ENCODE data around the gene YKT6.

Gene YKT6

DNA sequence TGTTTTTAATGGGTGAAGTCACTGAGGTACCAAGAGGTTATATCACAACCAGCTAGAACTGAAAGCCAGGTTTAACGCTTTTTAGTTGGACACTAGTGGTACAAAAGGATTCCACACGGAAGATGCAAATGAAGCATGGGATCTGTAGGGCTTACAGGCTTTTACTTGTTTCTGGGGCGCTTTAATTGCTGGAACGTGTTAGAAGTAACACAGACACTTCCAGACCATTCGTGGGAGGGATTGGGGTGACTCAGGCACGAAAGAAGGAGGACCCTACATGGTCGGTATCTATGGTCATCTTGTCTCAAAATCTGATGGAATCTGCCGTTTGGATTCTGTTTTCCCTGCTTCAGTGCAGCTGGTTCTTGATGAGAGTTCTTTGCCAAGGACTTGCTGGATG lies 1.0 kb downstream of the YKT6 start:
- peak overlapping the region; percentile 80 for H3K9ac ChIP-seq (ENCODE audit: low read depth, low read length)
- no peak for TF ChIP-seq EZH2 (IDR thresholded peaks at IDR 0.05; ENCODE audit: borderline replicate concordance, low read depth, low read length, severe bottlenecking)
- TF ChIP-seq, protein P1, sequence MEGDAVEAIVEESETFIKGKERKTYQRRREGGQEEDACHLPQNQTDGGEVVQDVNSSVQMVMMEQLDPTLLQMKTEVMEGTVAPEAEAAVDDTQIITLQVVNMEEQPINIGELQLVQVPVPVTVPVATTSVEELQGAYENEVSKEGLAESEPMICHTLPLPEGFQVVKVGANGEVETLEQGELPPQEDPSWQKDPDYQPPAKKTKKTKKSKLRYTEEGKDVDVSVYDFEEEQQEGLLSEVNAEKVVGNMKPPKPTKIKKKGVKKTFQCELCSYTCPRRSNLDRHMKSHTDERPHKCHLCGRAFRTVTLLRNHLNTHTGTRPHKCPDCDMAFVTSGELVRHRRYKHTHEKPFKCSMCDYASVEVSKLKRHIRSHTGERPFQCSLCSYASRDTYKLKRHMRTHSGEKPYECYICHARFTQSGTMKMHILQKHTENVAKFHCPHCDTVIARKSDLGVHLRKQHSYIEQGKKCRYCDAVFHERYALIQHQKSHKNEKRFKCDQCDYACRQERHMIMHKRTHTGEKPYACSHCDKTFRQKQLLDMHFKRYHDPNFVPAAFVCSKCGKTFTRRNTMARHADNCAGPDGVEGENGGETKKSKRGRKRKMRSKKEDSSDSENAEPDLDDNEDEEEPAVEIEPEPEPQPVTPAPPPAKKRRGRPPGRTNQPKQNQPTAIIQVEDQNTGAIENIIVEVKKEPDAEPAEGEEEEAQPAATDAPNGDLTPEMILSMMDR (IDR thresholded peaks at IDR 0.05; ENCODE audit: borderline replicate concordance, extremely low read depth, low read length, poor library complexity, severe bottlenecking) = no peak
- peak overlapping the region; percentile 50; the same call in 1 of the 2 replicates for H3K27ac ChIP-seq (ENCODE audit: low read length)
- H3K9me3 ChIP-seq (ENCODE audit: insufficient read depth, low read length, severe bottlenecking) = no peaks in the 10 kb centered on the region
- H2AFZ ChIP-seq (ENCODE audit: low read depth, low read length) = no peak overlapping the region
- ATAC-seq (ENCODE audit: insufficient read depth, low read depth) (no peak), DNase-seq (no peak)
- peaks cover 18% of the 10 kb centered on the region; the same call in 1 of the 2 replicates for H4K20me1 ChIP-seq (ENCODE audit: insufficient read depth, low read length)
- peaks cover 43% of the 10 kb centered on the region for H3K79me2 ChIP-seq (ENCODE audit: insufficient read depth, low read length)
- peak overlapping the region; percentile 98 for H3K4me2 ChIP-seq (ENCODE audit: insufficient read depth, low read length)
- no peaks in the 10 kb centered on the region for H3K27me3 ChIP-seq (ENCODE audit: insufficient read depth, low read length, poor library complexity)
- peaks cover 19% of the 10 kb centered on the region for H3K4me1 ChIP-seq (ENCODE audit: insufficient read depth, low read length)
- H3K36me3 ChIP-seq (ENCODE audit: insufficient read depth, low read length) = peaks cover 40% of the 10 kb centered on the region
- H3K4me3 ChIP-seq (ENCODE audit: low read depth in 1 of 2, low read length in 2 of 2) = peak overlapping the region; percentile 98 to 99

GRCh38 chr7:44206008-44206407 lies 5.2 kb downstream of the YKT6 start:
- Histone ChIP-seq H3K27ac (ENCODE audit: low read length) (no peak overlapping the region), H3K9me3 (ENCODE audit: insufficient read depth, low read length, severe bottlenecking) (no peaks in the 10 kb centered on the region), H3K4me1 (ENCODE audit: insufficient read depth, low read length) (peaks cover 19% of the 10 kb centered on the region), H2AFZ (ENCODE audit: low read depth, low read length) (no peak overlapping the region), H3K4me3 (ENCODE audit: low read depth in 1 of 2, low read length in 2 of 2) (no peak overlapping the region), H3K36me3 (ENCODE audit: insufficient read depth, low read length) (peaks cover 80% of the 10 kb centered on the region), H4K20me1 (ENCODE audit: insufficient read depth, low read length) (peaks cover 18% of the 10 kb centered on the region; the same call in 1 of the 2 replicates), H3K4me2 (ENCODE audit: insufficient read depth, low read length) (no peak overlapping the region), H3K79me2 (ENCODE audit: insufficient read depth, low read length) (peaks cover 40% of the 10 kb centered on the region), H3K9ac (ENCODE audit: low read depth, low read length) (no peak overlapping the region), H3K27me3 (ENCODE audit: insufficient read depth, low read length, poor library complexity) (no peaks in the 10 kb centered on the region)
- no peak for DNase-seq
- no peak for ATAC-seq (ENCODE audit: insufficient read depth, low read depth)
- no peak for TF ChIP-seq EZH2 (IDR thresholded peaks at IDR 0.05; ENCODE audit: borderline replicate concordance, low read depth, low read length, severe bottlenecking)
- TF ChIP-seq, protein P1 (IDR thresholded peaks at IDR 0.05; ENCODE audit: borderline replicate concordance, extremely low read depth, low read length, poor library complexity, severe bottlenecking) = no peak

GRCh38 chr7:44208085-44208484 lies 7.3 kb downstream of the YKT6 start:
- H3K36me3 ChIP-seq (ENCODE audit: insufficient read depth, low read length) = peaks cover 97% of the 10 kb centered on the region
- H2AFZ ChIP-seq (ENCODE audit: low read depth, low read length) = no peak overlapping the region
- H3K4me2 ChIP-seq (ENCODE audit: insufficient read depth, low read length) = no peak overlapping the region
- TF ChIP-seq, protein P1 (IDR thresholded peaks at IDR 0.05; ENCODE audit: borderline replicate concordance, extremely low read depth, low read length, poor library complexity, severe bottlenecking) = no peak
- no peak for TF ChIP-seq EZH2 (IDR thresholded peaks at IDR 0.05; ENCODE audit: borderline replicate concordance, low read depth, low read length, severe bottlenecking)
- H3K9me3 ChIP-seq (ENCODE audit: insufficient read depth, low read length, severe bottlenecking) = no peaks in the 10 kb centered on the region
- DNase-seq = no peak
- H4K20me1 ChIP-seq (ENCODE audit: insufficient read depth, low read length) = peaks cover 14% of the 10 kb centered on the region; the same call in 1 of the 2 replicates
- H3K4me3 ChIP-seq (ENCODE audit: low read depth in 1 of 2, low read length in 2 of 2) = no peak overlapping the region
- no peak overlapping the region for H3K9ac ChIP-seq (ENCODE audit: low read depth, low read length)
- H3K4me1 ChIP-seq (ENCODE audit: insufficient read depth, low read length) = 0 out of 2 replicates have a peak, but pooled peaks cover 3% of the 10 kb centered on the region
- peaks cover 21% of the 10 kb centered on the region for H3K79me2 ChIP-seq (ENCODE audit: insufficient read depth, low read length)
- no peak overlapping the region for H3K27ac ChIP-seq (ENCODE audit: low read length)
- no peaks in the 10 kb centered on the region for H3K27me3 ChIP-seq (ENCODE audit: insufficient read depth, low read length, poor library complexity)
- no peak for ATAC-seq (ENCODE audit: insufficient read depth, low read depth)

Data from DND-41 (cell line).